HG03045 (cell line): Measurements from ENCODE around the gene DRG1.
"Not testable (repeated sequence)": the region's sequence is repeated elsewhere in the genome, so short reads cannot be mapped to it uniquely, and the experiment has no call there.

Experiments
- ATAC-seq: cut with Tn5 transposase; IDR thresholded peaks from one replicate; pipeline ENCODE4 v1.9.1; 2021; ENCODE audit warnings: mild to moderate bottlenecking, moderate library complexity; ENCODE audit not compliant: unreplicated experiment

The DRG1 gene

GRCh38 chr22:31442768-31443489, 43.5 kb downstream of the DRG1 start:
- no peak for ATAC-seq

GRCh38 chr22:31443516-31443915, 44.1 kb downstream of the DRG1 start:
- no peak for ATAC-seq

GRCh38 chr22:31445642-31446041, 46.2 kb downstream of the DRG1 start:
- no peak for ATAC-seq

- ATAC-seq = no peak
These were observed 46.8 kb downstream of the DRG1 start for GRCh38 chr22:31446208-31446607.

GRCh38 chr22:31446767-31447166, 47.4 kb downstream of the DRG1 start:
- ATAC-seq = no peak

- ATAC-seq = no peak
These were observed 47.9 kb downstream of the DRG1 start for GRCh38 chr22:31447337-31447736.

GRCh38 chr22:31448382-31448781, 49.0 kb downstream of the DRG1 start:
- ATAC-seq = no peak

GRCh38 chr22:31449506-31449905, 50.1 kb downstream of the DRG1 start:
- ATAC-seq = no peak

GRCh38 chr22:31451709-31452571, 52.5 kb downstream of the DRG1 start:
- no peak for ATAC-seq

- no peak for ATAC-seq
These were observed 62.3 kb downstream of the DRG1 start for GRCh38 chr22:31461699-31462098.

GRCh38 chr22:31465307-31465706, 65.9 kb downstream of the DRG1 start:
- no peak for ATAC-seq

- ATAC-seq = no peak
These were observed 75.3 kb downstream of the DRG1 start for GRCh38 chr22:31474743-31475142.

GRCh38 chr22:31475800-31476199, 76.4 kb downstream of the DRG1 start:
- ATAC-seq = no peak

GRCh38 chr22:31477329-31477728, 77.9 kb downstream of the DRG1 start:
- ATAC-seq = no peak

GRCh38 chr22:31481129-31481528, 81.7 kb downstream of the DRG1 start:
- ATAC-seq = no peak

- ATAC-seq = not testable (repeated sequence)
These were observed 83.1 kb downstream of the DRG1 start for GRCh38 chr22:31482470-31482869.
